CD14-positive monocyte (primary cell): Measurements from ENCODE around the gene BFAR. TPM values are rescaled to one million over a fixed set of nuclear protein-coding genes. Genes with fewer than 3 reads are reported as not detected.

ENCODE experiments used
- DNase-seq, 3 donors: peaks; one replicate each; pipeline ENCODE4 v3.0.0-alpha.2; 2011 to 2022
- H2AFZ ChIP-seq: 2 replicates; pipeline ENCODE4 v1.6.0; 2012; ENCODE audit warnings: mild to moderate bottlenecking, low read depth, low read length, inconsistent platforms; ENCODE audit not compliant: insufficient read depth, poor library complexity, severe bottlenecking
- H3K27ac ChIP-seq, 2 donors: 1 replicate in 1 of 2; 2 replicates in 1 of 2; pipeline ENCODE4 v1.5.1; 2012 to 2013; ENCODE audit warnings: low read length in 2 of 2, control low read depth in 1 of 2, inconsistent platforms in 1 of 2, low read depth in 1 of 2, mild to moderate bottlenecking in 1 of 2
- H3K27me3 ChIP-seq, 2 donors: one replicate each; pipeline versions ENCODE4 v1.6.0 to v1.6.1; 2011 to 2013; ENCODE audit warnings: low read length in 2 of 2; ENCODE audit not compliant: control insufficient read depth in 2 of 2, insufficient read depth in 2 of 2
- H3K36me3 ChIP-seq, 2 donors: replicated peaks in 1 of 2; 1 replicate in 1 of 2; 2 replicates in 1 of 2; pipeline versions ENCODE4 v1.5.1 to v1.6.1; 2012 to 2013; ENCODE audit warnings: low read length in 2 of 2, control low read depth in 1 of 2, inconsistent platforms in 1 of 2, mild to moderate bottlenecking in 1 of 2; ENCODE audit not compliant: insufficient read depth in 2 of 2, control insufficient read depth in 1 of 2
- H3K4me1 ChIP-seq, 2 donors: 1 replicate in 1 of 2; 2 replicates in 1 of 2; pipeline versions ENCODE4 v1.5.1 to v1.6.1; 2012 to 2013; ENCODE audit warnings: low read length in 2 of 2, control low read depth in 1 of 2, inconsistent platforms in 1 of 2, mild to moderate bottlenecking in 1 of 2, moderate library complexity in 1 of 2; ENCODE audit not compliant: insufficient read depth in 2 of 2, control insufficient read depth in 1 of 2
- H3K4me2 ChIP-seq: replicated peaks from 2 replicates; pipeline ENCODE3; 2012; ENCODE audit warnings: low read length, moderate library complexity, mild to moderate bottlenecking; ENCODE audit not compliant: poor library complexity, severe bottlenecking; ENCODE audit errors: extremely low read depth
- H3K4me3 ChIP-seq, 3 experiments: fragments of 200-600 bp in 1 of 3; sonication (generic) in 1 of 3; replicated peaks in 1 of 3; 1 replicate in 2 of 3; 2 replicates in 1 of 3; pipeline ENCODE4 v1.5.1; 2011 to 2013; ENCODE audit warnings: low read length in 3 of 3, mild to moderate bottlenecking in 3 of 3, control low read depth in 2 of 3, low read depth in 2 of 3, inconsistent platforms in 1 of 3, moderate library complexity in 1 of 3
- H3K79me2 ChIP-seq: 2 replicates; pipeline ENCODE4 v1.6.0; 2012; ENCODE audit warnings: mild to moderate bottlenecking, control low read depth, inconsistent platforms, low read length, moderate library complexity; ENCODE audit not compliant: insufficient read depth
- H3K9ac ChIP-seq: 2 replicates; pipeline ENCODE4 v1.6.0; 2017; ENCODE audit warnings: low read length, mild to moderate bottlenecking; ENCODE audit not compliant: insufficient read depth, poor library complexity, severe bottlenecking
- H3K9me3 ChIP-seq, 2 donors: replicated peaks in 1 of 2; 1 replicate in 1 of 2; 2 replicates in 1 of 2; pipeline versions ENCODE4 v1.5.1 to v1.6.1; 2012 to 2013; ENCODE audit warnings: low read length in 2 of 2, control low read depth in 1 of 2; ENCODE audit not compliant: control insufficient read depth in 1 of 2, insufficient read depth in 1 of 2
- H4K20me1 ChIP-seq: 2 replicates; pipeline ENCODE4 v1.6.0; 2012; ENCODE audit warnings: mild to moderate bottlenecking, low read length, control low read depth, moderate library complexity; ENCODE audit not compliant: insufficient read depth
- H3K27ac Mint-ChIP-seq, 7 donors: one replicate each; pipeline ENCODE4 v1.8.0; 2020; ENCODE audit warnings: mild to moderate bottlenecking in 7 of 7, mixed read lengths in 7 of 7, moderate library complexity in 6 of 7, inconsistent platforms in 2 of 7
- H3K27me3 Mint-ChIP-seq, 3 donors: one replicate each; pipeline ENCODE4 v1.8.0; 2021 to 2022; ENCODE audit warnings: low read depth in 3 of 3, mild to moderate bottlenecking in 3 of 3, mixed read lengths in 3 of 3, moderate library complexity in 3 of 3, inconsistent platforms in 1 of 3
- H3K36me3 Mint-ChIP-seq, 2 donors: one replicate each; pipeline ENCODE4 v1.8.0; 2020; ENCODE audit warnings: mixed read lengths in 2 of 2, inconsistent platforms in 1 of 2, mild to moderate bottlenecking in 1 of 2
- H3K4me1 Mint-ChIP-seq: one replicate; pipeline ENCODE4 v1.8.0; 2020; ENCODE audit warnings: mild to moderate bottlenecking, mixed read lengths
- H3K4me3 Mint-ChIP-seq, 2 donors: one replicate each; pipeline ENCODE4 v1.8.0; 2020; ENCODE audit warnings: mild to moderate bottlenecking in 2 of 2, mixed read lengths in 2 of 2, moderate library complexity in 1 of 2
- H3K9me3 Mint-ChIP-seq, 7 donors: one replicate each; pipeline ENCODE4 v1.8.0; 2020 to 2022; ENCODE audit warnings: mixed read lengths in 7 of 7, mild to moderate bottlenecking in 6 of 7, moderate library complexity in 6 of 7, inconsistent platforms in 2 of 7
- WGBS: methylation state at CpG from one replicate; pipeline ENCODE4 v1.1.5; 2013; ENCODE audit warnings: missing lambda C conversion rate; ENCODE audit not compliant: insufficient coverage; 5-methylcytosine and 5-hydroxymethylcytosine counted together
- intact Hi-C, 2 donors: fragments of 100-400 bp; cut with micrococcal nuclease; formaldehyde crosslinking; loops; one replicate each; pipeline versions ENCODE4 v1.15.0 to v1.15.1; 2023
- polyA plus RNA-seq, 3 donors: library from polyadenylated mRNA; depleted of rRNA in 1 of 3; unstranded in 2 of 3; stranded (reverse) in 1 of 3; fragments of 300-500 nt in 2 of 3; fragments of >200 nt in 1 of 3; fragmentation: Illumina TruSeq in 2 of 3; gene quantifications; 1 replicate in 2 of 3; 2 replicates in 1 of 3; pipeline ENCODE4 v1.2.3, GENCODE V29; 2012 to 2021
- TF ChIP-seq, protein P1 (sequence below): fragments of 200-600 bp; IDR thresholded peaks from one replicate; pipeline ENCODE4 v1.8.0; 2022; ENCODE audit warnings: antibody characterized with exemption, mild to moderate bottlenecking

Gene BFAR
- polyA plus RNA-seq, 3 donors, result 27.5 to 36.0 (median 28.6) TPM

DNA sequence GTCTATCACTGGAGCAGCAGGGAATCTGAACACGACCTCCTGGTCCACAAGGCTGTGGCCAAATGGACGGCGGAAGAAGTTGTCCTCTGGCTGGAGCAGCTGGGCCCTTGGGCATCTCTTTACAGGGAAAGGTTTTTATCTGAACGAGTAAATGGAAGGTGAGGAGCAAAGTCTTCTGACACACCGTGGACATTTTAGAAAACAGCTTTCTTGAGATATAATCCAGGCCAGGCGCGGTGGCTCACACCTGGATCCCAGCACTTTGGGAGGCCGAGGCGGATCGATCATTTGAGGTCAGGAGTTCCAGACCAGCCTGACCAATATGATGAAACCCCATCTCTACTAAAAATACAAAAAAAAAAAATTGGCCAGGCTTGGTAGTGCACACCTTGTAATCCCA, 17.1 kb downstream of the BFAR start:
- H3K36me3 ChIP-seq, result peaks cover 79 to 94% of the 10 kb centered on the region in 2 donors
- H3K9ac ChIP-seq, result no peak overlapping the region
- TF ChIP-seq, protein P1, sequence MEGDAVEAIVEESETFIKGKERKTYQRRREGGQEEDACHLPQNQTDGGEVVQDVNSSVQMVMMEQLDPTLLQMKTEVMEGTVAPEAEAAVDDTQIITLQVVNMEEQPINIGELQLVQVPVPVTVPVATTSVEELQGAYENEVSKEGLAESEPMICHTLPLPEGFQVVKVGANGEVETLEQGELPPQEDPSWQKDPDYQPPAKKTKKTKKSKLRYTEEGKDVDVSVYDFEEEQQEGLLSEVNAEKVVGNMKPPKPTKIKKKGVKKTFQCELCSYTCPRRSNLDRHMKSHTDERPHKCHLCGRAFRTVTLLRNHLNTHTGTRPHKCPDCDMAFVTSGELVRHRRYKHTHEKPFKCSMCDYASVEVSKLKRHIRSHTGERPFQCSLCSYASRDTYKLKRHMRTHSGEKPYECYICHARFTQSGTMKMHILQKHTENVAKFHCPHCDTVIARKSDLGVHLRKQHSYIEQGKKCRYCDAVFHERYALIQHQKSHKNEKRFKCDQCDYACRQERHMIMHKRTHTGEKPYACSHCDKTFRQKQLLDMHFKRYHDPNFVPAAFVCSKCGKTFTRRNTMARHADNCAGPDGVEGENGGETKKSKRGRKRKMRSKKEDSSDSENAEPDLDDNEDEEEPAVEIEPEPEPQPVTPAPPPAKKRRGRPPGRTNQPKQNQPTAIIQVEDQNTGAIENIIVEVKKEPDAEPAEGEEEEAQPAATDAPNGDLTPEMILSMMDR, result no peak
- no peaks in the 10 kb centered on the region for H3K4me1 Mint-ChIP-seq
- no peak overlapping the region for H3K4me3 ChIP-seq
- H3K27ac ChIP-seq, result no peak overlapping the region
- no peak overlapping the region for H2AFZ ChIP-seq
- H3K27me3 Mint-ChIP-seq, result peaks cover 0 to 2% (median 0%) of the 10 kb centered on the region in 3 donors
- peaks cover 5% of the 10 kb centered on the region for H3K79me2 ChIP-seq
- WGBS, result 98% methylated on average over 7 of the region's 10 CpGs
- H3K4me1 ChIP-seq, result no peaks in the 10 kb centered on the region
- H3K36me3 Mint-ChIP-seq, result peaks cover 53 to 93% of the 10 kb centered on the region in 2 donors
- H3K27me3 ChIP-seq, result no peaks in the 10 kb centered on the region
- H3K9me3 ChIP-seq, result no peaks in the 10 kb centered on the region
- intact Hi-C loops, result no loop called here
- no peak for DNase-seq
- H3K4me2 ChIP-seq, result no peak overlapping the region
- no peak overlapping the region for H3K4me3 Mint-ChIP-seq
- H3K9me3 Mint-ChIP-seq, result no peaks in the 10 kb centered on the region
- H3K27ac Mint-ChIP-seq, result peak overlapping the region in 2 of 7 donors; percentile 34 to 79
- H4K20me1 ChIP-seq, result peaks cover 50% of the 10 kb centered on the region

DNA sequence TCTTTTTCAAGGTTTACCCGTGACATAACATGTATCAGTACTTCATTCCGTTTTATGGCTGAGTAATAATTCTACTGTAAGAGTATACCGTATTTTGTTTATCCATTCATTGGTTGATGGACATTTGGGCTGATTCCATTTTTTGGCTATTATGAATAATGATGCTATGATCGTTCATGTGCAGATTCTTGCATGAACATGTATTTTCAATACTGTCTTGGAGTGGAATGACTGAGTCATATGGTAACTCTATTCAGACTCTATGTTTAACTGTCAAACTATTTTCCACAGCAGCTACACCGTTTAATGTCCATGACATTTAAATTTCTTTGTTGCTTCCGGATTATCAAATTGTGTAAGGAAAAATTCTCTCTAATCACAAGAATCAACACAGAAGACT, 17.9 kb downstream of the BFAR start:
- Histone ChIP-seq H3K36me3 (peaks cover 78 to 92% of the 10 kb centered on the region in 2 donors), H3K27me3 (no peaks in the 10 kb centered on the region), H2AFZ (no peak overlapping the region), H3K9ac (no peak overlapping the region), H4K20me1 (peaks cover 44% of the 10 kb centered on the region), H3K79me2 (peaks cover 5% of the 10 kb centered on the region), H3K4me1 (no peaks in the 10 kb centered on the region), H3K27ac (peak overlapping the region in 1 of 2 donors; percentile 36), H3K9me3 (no peaks in the 10 kb centered on the region), H3K4me2 (no peak overlapping the region), H3K4me3 (no peak overlapping the region)
- WGBS, result 100% methylated on average over 1 of the region's 6 CpGs
- no peaks in the 10 kb centered on the region for H3K9me3 Mint-ChIP-seq
- intact Hi-C loops, result no loop called here
- DNase-seq, result no peak
- peaks cover 0 to 2% (median 0%) of the 10 kb centered on the region in 3 donors for H3K27me3 Mint-ChIP-seq
- H3K27ac Mint-ChIP-seq, result no peak overlapping the region
- H3K4me3 Mint-ChIP-seq, result no peak overlapping the region
- H3K4me1 Mint-ChIP-seq, result no peaks in the 10 kb centered on the region
- TF ChIP-seq, protein P1, result no peak
- peaks cover 53 to 93% of the 10 kb centered on the region in 2 donors for H3K36me3 Mint-ChIP-seq
